ENCODE measurements around the gene TMEM229B. TPM values are rescaled to one million over a fixed set of nuclear protein-coding genes. Genes with fewer than 3 reads are reported as not detected.
A peak's percentile ranks its signal among the peaks of the same experiment; 100 is the strongest.

TMEM229B gene
- polyA plus RNA-seq, 1 donor from 2014 or later = 4.2 TPM

DNA sequence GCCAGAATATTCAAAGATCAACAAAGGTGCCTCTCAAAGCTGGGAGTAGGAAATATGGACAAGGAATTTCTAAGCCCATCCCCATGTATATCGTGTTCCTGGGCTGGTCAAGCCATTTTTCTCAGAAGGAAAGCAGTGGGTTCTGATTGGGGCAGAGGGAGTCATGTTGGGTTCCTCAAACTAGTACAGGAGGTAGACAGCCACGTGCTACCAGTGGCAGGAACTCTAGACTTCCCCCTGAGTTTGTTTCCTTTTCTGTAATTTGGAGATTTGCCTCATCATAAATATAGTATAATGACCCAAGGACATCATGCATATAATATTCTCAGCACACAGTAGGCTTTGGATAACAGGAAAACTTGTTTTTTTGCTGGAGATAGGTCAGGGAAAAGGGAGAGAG is 28.2 kb upstream of the TMEM229B start:
- H3F3A ChIP-seq (ENCODE audit: insufficient read depth, low read length, poor library complexity, severe bottlenecking) = no peaks in the 10 kb centered on the region
- H3K27ac ChIP-seq (ENCODE audit: low read length) = no peak overlapping the region
- H3K36me3 ChIP-seq (ENCODE audit: insufficient read depth, low read length) = no peaks in the 10 kb centered on the region
- H3K27me3 ChIP-seq (ENCODE audit: insufficient read depth, low read depth, low read length) = peaks cover 40% of the 10 kb centered on the region
- no peak overlapping the region for H3K4me2 ChIP-seq (ENCODE audit: low read length)
- no peak for TF ChIP-seq RAD21 (conservative IDR thresholded peaks at IDR 0.05)
- H2AFZ ChIP-seq (ENCODE audit: low read depth, low read length) = no peak overlapping the region
- no peaks in the 10 kb centered on the region for H3K79me2 ChIP-seq (replicated peaks; ENCODE audit: insufficient read depth, low read length)
- H3K9me2 ChIP-seq (ENCODE audit: insufficient read depth, low read length) = no peaks in the 10 kb centered on the region
- no peaks in the 10 kb centered on the region for H4K20me1 ChIP-seq (ENCODE audit: insufficient read depth)
- H3K4me3 ChIP-seq (ENCODE audit: low read length) = no peak overlapping the region
- no peak overlapping the region for H3K9ac ChIP-seq (ENCODE audit: low read length)
- H3K9me3 ChIP-seq (ENCODE audit: low read length) = no peaks in the 10 kb centered on the region

GRCh38 chr14:67515386-67516079 is 27.0 kb upstream of the TMEM229B start:
- TF ChIP-seq, protein P1, sequence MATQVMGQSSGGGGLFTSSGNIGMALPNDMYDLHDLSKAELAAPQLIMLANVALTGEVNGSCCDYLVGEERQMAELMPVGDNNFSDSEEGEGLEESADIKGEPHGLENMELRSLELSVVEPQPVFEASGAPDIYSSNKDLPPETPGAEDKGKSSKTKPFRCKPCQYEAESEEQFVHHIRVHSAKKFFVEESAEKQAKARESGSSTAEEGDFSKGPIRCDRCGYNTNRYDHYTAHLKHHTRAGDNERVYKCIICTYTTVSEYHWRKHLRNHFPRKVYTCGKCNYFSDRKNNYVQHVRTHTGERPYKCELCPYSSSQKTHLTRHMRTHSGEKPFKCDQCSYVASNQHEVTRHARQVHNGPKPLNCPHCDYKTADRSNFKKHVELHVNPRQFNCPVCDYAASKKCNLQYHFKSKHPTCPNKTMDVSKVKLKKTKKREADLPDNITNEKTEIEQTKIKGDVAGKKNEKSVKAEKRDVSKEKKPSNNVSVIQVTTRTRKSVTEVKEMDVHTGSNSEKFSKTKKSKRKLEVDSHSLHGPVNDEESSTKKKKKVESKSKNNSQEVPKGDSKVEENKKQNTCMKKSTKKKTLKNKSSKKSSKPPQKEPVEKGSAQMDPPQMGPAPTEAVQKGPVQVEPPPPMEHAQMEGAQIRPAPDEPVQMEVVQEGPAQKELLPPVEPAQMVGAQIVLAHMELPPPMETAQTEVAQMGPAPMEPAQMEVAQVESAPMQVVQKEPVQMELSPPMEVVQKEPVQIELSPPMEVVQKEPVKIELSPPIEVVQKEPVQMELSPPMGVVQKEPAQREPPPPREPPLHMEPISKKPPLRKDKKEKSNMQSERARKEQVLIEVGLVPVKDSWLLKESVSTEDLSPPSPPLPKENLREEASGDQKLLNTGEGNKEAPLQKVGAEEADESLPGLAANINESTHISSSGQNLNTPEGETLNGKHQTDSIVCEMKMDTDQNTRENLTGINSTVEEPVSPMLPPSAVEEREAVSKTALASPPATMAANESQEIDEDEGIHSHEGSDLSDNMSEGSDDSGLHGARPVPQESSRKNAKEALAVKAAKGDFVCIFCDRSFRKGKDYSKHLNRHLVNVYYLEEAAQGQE (IDR thresholded peaks at IDR 0.05; ENCODE audit: borderline replicate concordance) = no peak
- TF ChIP-seq, protein P2, sequence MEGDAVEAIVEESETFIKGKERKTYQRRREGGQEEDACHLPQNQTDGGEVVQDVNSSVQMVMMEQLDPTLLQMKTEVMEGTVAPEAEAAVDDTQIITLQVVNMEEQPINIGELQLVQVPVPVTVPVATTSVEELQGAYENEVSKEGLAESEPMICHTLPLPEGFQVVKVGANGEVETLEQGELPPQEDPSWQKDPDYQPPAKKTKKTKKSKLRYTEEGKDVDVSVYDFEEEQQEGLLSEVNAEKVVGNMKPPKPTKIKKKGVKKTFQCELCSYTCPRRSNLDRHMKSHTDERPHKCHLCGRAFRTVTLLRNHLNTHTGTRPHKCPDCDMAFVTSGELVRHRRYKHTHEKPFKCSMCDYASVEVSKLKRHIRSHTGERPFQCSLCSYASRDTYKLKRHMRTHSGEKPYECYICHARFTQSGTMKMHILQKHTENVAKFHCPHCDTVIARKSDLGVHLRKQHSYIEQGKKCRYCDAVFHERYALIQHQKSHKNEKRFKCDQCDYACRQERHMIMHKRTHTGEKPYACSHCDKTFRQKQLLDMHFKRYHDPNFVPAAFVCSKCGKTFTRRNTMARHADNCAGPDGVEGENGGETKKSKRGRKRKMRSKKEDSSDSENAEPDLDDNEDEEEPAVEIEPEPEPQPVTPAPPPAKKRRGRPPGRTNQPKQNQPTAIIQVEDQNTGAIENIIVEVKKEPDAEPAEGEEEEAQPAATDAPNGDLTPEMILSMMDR (IDR thresholded peaks at IDR 0.05; ENCODE audit: poor library complexity, severe bottlenecking) = peak; percentile 8
- TF ChIP-seq POLR2AphosphoS5 (IDR thresholded peaks at IDR 0.05) = no peak
- no peak for TF ChIP-seq TAF1 (IDR thresholded peaks at IDR 0.05; ENCODE audit: low read depth)
- TF ChIP-seq EZH2 (IDR thresholded peaks at IDR 0.05; ENCODE audit: borderline replicate concordance, insufficient read depth, low read length, poor library complexity, severe bottlenecking) = no peak
- no peak for TF ChIP-seq RAD21 (conservative IDR thresholded peaks at IDR 0.05)
- TF ChIP-seq MXI1 (conservative IDR thresholded peaks at IDR 0.05; ENCODE audit: poor library complexity, severe bottlenecking) = peak; percentile 56
- TF ChIP-seq EP300 (conservative IDR thresholded peaks at IDR 0.05; ENCODE audit: poor library complexity, severe bottlenecking) = no peak
- no peak for TF ChIP-seq SMC3 (conservative IDR thresholded peaks at IDR 0.05; ENCODE audit: poor library complexity)
- no peaks in the 10 kb centered on the region for H3K9me3 ChIP-seq (ENCODE audit: low read length)
- H3K27ac ChIP-seq (ENCODE audit: low read length) = no peak overlapping the region
- no peaks in the 10 kb centered on the region for H3K9me2 ChIP-seq (ENCODE audit: insufficient read depth, low read length)
- no peaks in the 10 kb centered on the region for H4K20me1 ChIP-seq (ENCODE audit: insufficient read depth)
- H2AFZ ChIP-seq (ENCODE audit: low read depth, low read length) = no peak overlapping the region
- H3K36me3 ChIP-seq (ENCODE audit: insufficient read depth, low read length) = no peaks in the 10 kb centered on the region
- no peak overlapping the region for H3K4me2 ChIP-seq (ENCODE audit: low read length)
- no peaks in the 10 kb centered on the region for H3K79me2 ChIP-seq (replicated peaks; ENCODE audit: insufficient read depth, low read length)
- H3K27me3 ChIP-seq (ENCODE audit: insufficient read depth, low read depth, low read length) = peaks cover 40% of the 10 kb centered on the region
- peak overlapping the region; percentile 74 for H3K4me3 ChIP-seq (ENCODE audit: low read length)
- H3F3A ChIP-seq (ENCODE audit: insufficient read depth, low read length, poor library complexity, severe bottlenecking) = no peaks in the 10 kb centered on the region
- H3K9ac ChIP-seq (ENCODE audit: low read length) = peak overlapping the region; percentile 41

Measured in neural cell (in vitro differentiated cells).